NK-92 (cell line): ENCODE results near the gene KIRREL3.

Source experiments
- DNase-seq: peaks from one replicate; lab custom pipeline; 2025; ENCODE audit not compliant: unreplicated experiment; lab: John Stamatoyannopoulos, UW

KIRREL3 gene

DNA sequence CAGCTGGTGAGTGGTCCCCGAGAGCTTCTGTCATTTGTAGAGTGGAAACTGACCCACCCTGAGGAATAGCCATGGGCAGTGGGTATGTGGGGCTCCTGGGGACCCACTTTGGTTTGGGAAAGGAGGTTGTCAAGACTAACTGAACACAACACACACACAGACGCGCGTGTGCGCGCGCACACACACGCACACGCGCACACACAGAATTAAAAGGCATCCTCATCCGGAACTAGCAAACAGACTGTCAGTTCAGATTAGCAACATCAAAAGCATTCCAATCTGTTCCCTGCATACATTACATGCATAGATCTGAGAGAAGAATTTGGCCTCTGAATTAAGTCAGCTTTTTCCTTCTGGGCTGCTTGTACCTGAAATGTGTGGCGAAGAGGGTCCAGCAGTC lies 360.4 kb downstream of the KIRREL3 start:
- no peak for DNase-seq

- DNase-seq, result no peak
Observed at GRCh38 chr11:126639692-126640091, 360.9 kb downstream of the KIRREL3 start.

- no peak for DNase-seq
Observed at GRCh38 chr11:126638648-126639047, 361.9 kb downstream of the KIRREL3 start.

DNA sequence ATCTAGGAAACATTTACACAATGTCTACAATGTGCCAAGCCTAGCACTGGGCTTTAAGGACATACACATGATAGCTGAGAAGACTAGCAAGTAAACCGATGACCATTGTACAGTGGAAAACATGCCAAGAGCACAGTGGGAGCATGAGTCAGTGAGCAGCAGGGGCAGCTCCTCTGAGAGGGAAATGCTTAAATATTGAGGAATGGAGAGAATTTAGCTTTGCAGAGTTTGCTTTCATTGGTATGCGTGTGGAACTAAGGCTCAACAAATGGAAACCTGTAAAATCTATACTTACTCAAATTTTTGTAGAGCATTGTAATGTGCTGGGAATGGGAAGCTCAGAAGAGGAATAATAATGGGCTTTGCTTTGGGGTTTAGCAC lies 362.8 kb downstream of the KIRREL3 start:
- DNase-seq, result no peak

DNA sequence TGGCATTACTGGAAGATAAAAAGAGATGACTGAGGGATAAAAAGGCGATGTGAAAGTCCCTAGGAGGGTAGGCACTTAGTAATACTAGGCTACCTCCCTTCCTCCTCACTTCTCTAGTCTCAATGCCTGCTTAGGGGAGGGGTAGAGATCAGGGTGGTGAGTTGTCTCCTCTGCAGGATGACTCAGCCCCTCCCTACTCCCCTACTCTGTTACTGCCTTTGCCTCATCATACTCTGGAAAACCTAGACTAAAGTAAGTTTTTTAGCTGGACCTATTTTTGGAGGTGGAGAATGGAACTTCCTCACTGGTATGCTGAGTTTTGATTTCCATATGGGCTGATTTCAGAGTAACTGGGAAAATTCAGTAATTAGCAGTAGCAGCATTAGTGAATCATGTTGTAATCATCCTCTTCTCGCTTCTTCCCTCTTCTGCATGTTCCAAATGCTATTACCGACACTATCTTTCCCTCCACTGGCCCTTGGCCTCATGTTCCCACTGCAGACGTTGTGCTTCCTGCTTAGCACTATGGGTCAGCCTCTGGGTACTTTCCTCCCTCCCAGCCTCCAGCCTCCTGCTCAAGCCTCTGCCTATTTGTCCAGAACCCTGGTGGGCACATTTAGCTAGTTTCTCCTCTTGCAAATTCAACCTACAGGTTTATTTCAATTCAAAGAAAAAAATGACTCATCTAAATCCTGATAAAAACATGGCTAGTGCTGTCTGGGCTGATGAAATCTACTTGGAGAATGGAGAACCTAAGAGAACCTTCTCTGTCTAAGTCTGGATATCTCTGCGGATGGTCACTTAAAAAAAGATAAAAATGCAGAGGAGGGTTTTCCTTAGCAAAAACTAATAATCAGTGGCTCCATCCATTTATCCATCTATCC lies 363.4 kb downstream of the KIRREL3 start:
- DNase-seq, result no peak

DNA sequence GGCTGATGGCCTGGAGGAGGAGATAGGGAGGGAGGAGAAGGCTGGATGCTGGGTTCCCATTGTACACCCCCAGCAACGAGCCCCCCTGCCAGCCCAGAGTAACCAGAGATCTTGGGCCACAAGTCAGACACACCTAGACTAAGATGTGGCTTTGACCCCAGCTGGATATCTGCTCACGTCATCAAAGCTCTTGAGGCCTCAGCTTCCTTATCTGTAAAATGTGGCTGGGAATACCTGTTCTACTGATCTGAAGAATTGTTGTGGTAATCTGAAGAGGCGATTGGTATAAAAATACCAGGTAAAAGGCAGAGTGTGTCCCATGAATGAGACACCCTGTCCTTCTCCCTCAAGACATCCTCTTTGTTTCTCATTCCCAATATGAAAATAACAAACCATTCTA lies 365.1 kb downstream of the KIRREL3 start:
- no peak for DNase-seq

DNA sequence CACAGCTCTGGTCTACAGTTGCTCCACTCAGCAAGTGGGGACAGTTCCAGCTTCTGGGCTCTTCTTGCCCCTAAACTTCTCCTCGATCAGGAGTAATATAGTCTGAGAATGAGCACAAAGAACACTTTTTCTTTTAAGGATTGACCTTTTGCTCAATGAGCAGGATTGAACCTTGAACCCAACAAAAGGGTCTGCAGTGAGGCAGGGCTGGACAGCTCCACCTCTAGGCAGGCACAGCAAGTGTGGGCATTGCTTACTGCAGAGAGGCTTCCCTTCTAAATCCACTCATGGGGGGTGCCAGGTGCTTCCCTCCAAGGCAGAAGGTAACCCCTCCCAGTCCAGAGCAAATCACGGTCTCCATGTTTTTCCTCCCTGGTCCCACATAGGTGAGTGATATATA lies 365.6 kb downstream of the KIRREL3 start:
- DNase-seq, result no peak

DNA sequence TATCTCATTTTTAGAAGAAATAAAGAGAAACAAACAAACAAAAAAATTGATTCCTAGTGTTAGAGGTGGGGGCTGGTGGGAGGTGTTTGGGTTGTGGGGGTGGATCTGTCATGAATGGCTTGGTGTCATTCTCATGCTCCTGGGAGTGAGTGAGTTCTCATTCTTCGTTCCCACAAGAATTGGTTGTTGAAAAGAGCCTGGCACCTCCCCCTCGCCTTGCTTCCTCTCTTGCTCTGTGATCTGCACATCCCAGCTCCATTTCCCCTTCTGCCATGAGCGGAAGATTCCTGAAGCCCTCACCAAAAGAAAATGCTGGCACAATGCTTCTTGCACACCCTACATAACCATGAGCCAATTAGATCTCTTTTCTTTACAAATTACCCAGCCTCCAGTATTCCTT lies 367.2 kb downstream of the KIRREL3 start:
- no peak for DNase-seq

DNA sequence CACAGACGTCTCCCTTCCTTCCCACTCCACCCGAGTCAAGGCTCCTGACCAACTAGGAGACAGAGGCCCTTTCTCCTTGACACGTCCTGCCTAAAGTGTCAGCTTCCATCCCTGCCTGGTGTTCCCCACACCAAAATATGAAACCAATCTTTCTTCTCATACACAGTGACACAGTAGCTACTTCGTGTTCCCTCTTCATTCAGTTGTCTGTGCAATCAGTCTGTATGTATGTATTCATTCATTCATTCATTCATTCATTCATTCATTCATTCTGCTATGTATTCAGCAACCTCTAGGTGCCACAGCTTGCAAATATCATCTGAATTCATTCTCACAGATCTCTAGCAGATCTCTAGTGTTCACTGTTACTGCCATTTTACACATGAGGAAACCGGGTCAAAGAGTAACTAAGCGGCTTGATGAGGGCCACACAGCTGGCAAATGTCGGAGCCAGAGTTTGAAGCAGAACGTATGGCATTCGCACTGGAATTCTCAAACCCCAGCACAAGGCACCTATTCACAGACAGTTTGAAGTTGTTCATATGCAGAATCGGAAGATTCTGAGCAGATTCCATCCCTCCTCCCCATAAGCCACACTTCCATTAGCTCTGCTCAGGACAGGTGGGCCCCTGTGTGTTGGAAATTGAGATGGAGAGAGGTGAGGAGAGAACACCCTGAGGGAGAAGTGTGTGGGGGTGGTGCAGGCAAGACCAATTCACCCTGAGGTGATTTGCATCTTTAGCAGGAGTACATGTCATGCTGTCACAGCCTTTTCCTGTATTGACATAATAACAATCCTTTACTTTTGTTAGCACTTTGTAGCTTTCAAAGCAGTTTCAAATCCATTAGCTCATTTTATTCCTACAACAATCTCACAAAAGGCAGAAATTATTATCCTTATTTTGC lies 369.4 kb downstream of the KIRREL3 start:
- DNase-seq, result no peak

DNA sequence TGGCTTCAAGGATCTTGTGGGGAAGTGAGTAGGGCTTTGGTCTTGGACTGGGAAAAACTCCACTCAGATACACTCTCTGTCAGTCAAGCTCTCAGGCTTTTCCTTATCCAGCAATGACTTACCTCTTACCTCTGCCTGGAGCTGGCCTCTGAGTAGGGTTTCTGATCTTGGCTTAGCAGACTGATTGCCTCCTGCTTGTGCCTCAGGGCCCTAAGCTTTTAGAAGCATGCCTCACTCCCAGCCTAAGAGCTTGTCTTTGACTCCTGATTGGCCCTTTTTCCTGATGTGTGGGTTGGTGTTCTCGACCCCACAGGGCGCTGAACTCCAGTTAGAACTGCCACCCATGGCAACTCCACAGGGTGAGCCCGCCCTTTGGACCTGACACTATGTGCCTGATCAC lies 370.1 kb downstream of the KIRREL3 start:
- DNase-seq, result no peak

- no peak for DNase-seq
Observed at GRCh38 chr11:126628790-126629621, 371.6 kb downstream of the KIRREL3 start.

GRCh38 chr11:126628450-126628789 lies 372.1 kb downstream of the KIRREL3 start:
- DNase-seq, result no peak

GRCh38 chr11:126627421-126627820 lies 373.1 kb downstream of the KIRREL3 start:
- DNase-seq, result no peak

DNA sequence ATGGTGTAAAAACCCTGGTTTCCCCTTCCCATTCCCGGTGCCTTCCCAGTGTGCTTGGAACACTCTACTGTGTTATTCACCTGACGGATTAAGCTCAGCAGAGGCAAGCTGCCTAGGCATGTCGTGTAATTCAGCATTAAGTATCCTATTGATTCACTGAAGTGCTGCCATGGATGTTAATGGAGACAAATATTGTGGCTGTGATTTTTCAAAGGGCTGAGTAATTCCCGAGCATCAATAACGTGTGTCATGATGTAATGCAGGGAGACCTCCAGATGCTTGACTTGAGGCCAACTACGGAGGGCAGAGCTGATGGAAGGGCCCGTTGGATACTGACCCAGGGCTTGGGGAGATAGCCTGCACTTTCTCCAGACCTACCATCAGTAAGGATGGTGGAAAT lies 376.1 kb downstream of the KIRREL3 start:
- DNase-seq, result no peak

- no peak for DNase-seq
Observed at GRCh38 chr11:126619516-126619915, 381.1 kb downstream of the KIRREL3 start.

- DNase-seq, result no peak
Observed at GRCh38 chr11:126615845-126616244, 384.7 kb downstream of the KIRREL3 start.

GRCh38 chr11:126613272-126613671 lies 387.3 kb downstream of the KIRREL3 start:
- no peak for DNase-seq

DNA sequence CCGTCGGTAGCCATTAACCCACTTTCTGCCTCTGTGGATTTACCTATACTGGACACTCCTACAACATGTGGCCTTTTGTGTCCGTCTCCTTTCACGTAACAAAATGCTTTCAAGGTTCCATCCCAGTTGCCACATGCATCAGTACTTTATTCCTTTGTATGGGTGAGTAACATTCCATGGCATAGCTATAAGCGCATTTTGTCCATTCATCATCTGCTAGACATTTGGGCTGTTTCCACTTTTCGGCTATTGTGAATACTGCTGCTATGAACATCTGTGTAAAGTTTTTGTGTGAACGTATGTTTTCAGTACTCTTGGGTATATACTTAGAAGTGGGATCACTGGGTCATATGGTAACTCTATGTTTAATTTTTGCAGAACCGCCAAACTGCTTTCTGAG lies 387.9 kb downstream of the KIRREL3 start:
- DNase-seq, result no peak

DNA sequence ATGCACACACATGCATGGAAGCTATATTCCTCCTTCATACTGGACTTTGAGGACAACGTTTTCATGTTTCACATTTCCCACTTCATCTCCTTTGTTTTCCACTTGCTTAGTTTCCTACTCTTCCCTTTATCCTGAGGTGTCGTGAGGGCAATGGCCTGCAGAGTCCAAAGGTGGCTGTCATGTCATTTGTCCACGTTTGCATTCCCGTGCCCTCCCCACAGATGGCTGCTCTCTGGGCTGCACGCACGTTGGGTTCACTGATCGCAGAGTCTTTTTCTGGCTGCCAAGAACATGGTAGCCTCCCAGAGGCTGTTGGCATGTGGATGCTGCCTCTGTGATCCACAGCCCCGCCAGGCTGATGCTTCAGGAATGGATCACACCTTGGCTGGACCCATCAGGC lies 389.1 kb downstream of the KIRREL3 start:
- no peak for DNase-seq

DNA sequence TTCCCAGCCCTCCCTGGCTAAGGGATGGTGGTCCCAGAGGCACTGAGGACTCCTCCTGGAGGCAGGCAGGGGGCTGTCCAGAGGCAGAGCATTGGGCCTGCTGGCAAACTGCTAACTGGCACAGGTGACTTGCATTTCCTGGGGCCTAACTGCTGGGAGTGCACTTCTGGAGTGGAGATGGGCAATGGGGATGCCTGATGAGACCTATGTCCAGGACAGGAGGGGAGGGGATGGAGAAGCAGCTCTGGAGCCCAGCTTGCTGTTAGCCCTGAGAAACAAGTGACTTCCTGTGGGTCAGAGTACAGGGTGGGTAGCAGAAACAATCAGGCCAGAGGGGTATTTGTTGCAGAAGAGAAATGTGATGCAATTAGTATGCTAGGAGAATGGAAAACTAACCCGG lies 391.9 kb downstream of the KIRREL3 start:
- no peak for DNase-seq

- no peak for DNase-seq
Observed at GRCh38 chr11:126607776-126608541, 392.6 kb downstream of the KIRREL3 start.
